ENCODE measurements around the gene TRIM67. TPM values are rescaled to one million over a fixed set of nuclear protein-coding genes. Genes with fewer than 3 reads are reported as not detected.

TRIM67 gene
- total and polyA plus RNA-seq, 9 of the 15 experiments (the other 6 are each of a cell fraction or from before 2014, with no cell fraction given), result 0.04 to 0.60 (median 0.31) TPM

DNA sequence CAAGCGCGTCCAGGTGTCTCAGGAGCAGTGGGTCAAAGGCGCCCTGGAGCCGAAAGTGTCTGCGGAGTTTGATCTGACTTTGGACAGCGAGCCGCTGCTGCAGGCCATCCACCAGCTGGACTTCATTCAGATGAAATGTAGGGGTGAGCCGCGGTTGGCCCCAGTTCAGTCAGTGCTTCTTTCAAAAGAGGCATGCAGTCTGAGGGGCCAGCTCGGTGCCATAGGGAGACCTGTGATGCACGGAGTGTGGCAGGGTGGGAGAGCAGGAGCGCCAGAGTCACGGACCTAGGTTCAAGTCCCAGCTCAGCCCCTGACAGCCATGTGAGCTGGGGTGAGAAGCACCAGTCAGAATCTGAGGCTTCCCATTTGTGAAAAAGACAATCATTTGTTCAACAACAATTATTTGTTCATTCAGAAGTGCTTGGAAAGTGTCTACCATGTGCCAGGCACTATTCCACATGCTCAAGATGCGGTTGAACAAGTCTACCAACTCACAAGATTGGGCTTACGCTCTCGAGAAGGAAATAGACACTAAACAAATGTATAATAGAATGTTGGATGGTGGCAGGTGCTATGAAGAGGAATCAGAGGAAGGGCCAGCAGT, 39.6 kb downstream of the TRIM67 start:
- ChIA-PET CTCF (ENCODE audit: low intra/inter-chr PET ratio) (no interaction called here), POLR2A (interaction anchor here (0.6 kb wide), 1 partner anchor 273 kb away, joined by 3 read pairs; no protein-coding TSS in a partner anchor)
- peak overlapping the region; percentile 71; the same call in 1 of the 2 replicates for H2AFZ ChIP-seq (ENCODE audit: low read depth, low read length)
- no peaks in the 10 kb centered on the region for H3K27me3 ChIP-seq (ENCODE audit: control insufficient read depth in 2 of 2, insufficient read depth in 2 of 2, low read length in 2 of 2)
- WGBS (ENCODE audit: insufficient coverage, low coverage, missing lambda C conversion rate), result 32% methylated on average over 16 of the region's 16 CpGs
- H3K79me2 ChIP-seq (ENCODE audit: control insufficient read depth, insufficient read depth, low read length), result no peaks in the 10 kb centered on the region
- H3K4me2 ChIP-seq (ENCODE audit: insufficient read depth, low read length), result peak overlapping the region; percentile 47
- no peak overlapping the region; the same call in 2 of the 3 replicates for H3K27ac ChIP-seq (ENCODE audit: extremely low read depth, low read depth, low read length)
- intact Hi-C loops (cut with micrococcal nuclease), result loop anchor here (5.0 kb wide), 2 partner anchors 94 to 164 kb away; no protein-coding TSS in a partner anchor
- H3K4me1 ChIP-seq (replicated peaks in 1 of 2; ENCODE audit: control insufficient read depth in 2 of 2, insufficient read depth in 2 of 2, low read length in 2 of 2), result peaks cover 39 to 44% of the 10 kb centered on the region in 2 experiments
- H3K9me3 ChIP-seq (replicated peaks; ENCODE audit: control insufficient read depth, insufficient read depth, low read depth, low read length), result no peaks in the 10 kb centered on the region
- H3K9ac ChIP-seq (ENCODE audit: insufficient read depth in 1 of 2, low read depth in 2 of 2, low read length in 2 of 2), result peak overlapping the region in 1 of 2 experiments; percentile 53; a peak in 1 of 4 replicates
- no peaks in the 10 kb centered on the region for H3K36me3 ChIP-seq (ENCODE audit: control insufficient read depth, insufficient read depth, low read length)
- ATAC-seq, result peak; percentile 6
- FAIRE-seq, result no peak
- H3K9me1 ChIP-seq (ENCODE audit: control insufficient read depth, insufficient read depth, low read length), result no peaks in the 10 kb centered on the region
- no peak overlapping the region for H3K4me3 ChIP-seq
- in situ Hi-C loops (cut with MboI), result no loop called here
- H4K20me1 ChIP-seq (replicated peaks; ENCODE audit: control insufficient read depth, insufficient read depth, low read length), result peaks cover 8% of the 10 kb centered on the region
- DNase-seq (ENCODE audit: extremely low read depth in 1 of 4, low spot score in 3 of 4), result peak in 2 of 4 experiments; percentile 22 to 41
- BruUV-seq (replicated peaks), result no TSS peak
- TF ChIP-seq ZNF551 (CRISPR knock-in tag; IDR thresholded peaks at IDR 0.05), result no peak
- TF ChIP-seq TEAD2 (tag; IDR thresholded peaks at IDR 0.05), result no peak
- no peak for TF ChIP-seq ZNF512 (tag; IDR thresholded peaks at IDR 0.05)
- TF ChIP-seq RBM14 (IDR thresholded peaks at IDR 0.05; ENCODE audit: borderline replicate concordance, insufficient read depth, low read depth, low read length), result no peak
- TF ChIP-seq FIP1L1 (IDR thresholded peaks at IDR 0.05; ENCODE audit: low read depth, low read length, poor library complexity, severe bottlenecking), result no peak
- TF ChIP-seq ZNF79 (CRISPR knock-in tag; IDR thresholded peaks at IDR 0.05; ENCODE audit: low read depth), result no peak
- TF ChIP-seq, protein P1, sequence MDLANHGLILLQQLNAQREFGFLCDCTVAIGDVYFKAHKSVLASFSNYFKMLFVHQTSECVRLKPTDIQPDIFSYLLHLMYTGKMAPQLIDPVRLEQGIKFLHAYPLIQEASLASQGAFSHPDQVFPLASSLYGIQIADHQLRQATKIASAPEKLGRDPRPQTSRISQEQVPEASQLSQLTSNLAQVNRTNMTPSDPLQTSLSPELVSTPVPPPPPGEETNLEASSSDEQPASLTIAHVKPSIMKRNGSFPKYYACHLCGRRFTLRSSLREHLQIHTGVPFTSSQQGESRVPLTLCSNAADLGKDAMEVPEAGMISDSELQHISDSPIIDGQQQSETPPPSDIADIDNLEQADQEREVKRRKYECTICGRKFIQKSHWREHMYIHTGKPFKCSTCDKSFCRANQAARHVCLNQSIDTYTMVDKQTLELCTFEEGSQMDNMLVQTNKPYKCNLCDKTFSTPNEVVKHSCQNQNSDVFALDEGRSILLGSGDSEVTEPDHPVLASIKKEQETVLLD (IDR thresholded peaks at IDR 0.05), result no peak
- TF ChIP-seq ZNF311 (CRISPR knock-in tag; IDR thresholded peaks at IDR 0.05), result no peak; the same call in 1 of the 2 replicates
- TF ChIP-seq, protein P2, sequence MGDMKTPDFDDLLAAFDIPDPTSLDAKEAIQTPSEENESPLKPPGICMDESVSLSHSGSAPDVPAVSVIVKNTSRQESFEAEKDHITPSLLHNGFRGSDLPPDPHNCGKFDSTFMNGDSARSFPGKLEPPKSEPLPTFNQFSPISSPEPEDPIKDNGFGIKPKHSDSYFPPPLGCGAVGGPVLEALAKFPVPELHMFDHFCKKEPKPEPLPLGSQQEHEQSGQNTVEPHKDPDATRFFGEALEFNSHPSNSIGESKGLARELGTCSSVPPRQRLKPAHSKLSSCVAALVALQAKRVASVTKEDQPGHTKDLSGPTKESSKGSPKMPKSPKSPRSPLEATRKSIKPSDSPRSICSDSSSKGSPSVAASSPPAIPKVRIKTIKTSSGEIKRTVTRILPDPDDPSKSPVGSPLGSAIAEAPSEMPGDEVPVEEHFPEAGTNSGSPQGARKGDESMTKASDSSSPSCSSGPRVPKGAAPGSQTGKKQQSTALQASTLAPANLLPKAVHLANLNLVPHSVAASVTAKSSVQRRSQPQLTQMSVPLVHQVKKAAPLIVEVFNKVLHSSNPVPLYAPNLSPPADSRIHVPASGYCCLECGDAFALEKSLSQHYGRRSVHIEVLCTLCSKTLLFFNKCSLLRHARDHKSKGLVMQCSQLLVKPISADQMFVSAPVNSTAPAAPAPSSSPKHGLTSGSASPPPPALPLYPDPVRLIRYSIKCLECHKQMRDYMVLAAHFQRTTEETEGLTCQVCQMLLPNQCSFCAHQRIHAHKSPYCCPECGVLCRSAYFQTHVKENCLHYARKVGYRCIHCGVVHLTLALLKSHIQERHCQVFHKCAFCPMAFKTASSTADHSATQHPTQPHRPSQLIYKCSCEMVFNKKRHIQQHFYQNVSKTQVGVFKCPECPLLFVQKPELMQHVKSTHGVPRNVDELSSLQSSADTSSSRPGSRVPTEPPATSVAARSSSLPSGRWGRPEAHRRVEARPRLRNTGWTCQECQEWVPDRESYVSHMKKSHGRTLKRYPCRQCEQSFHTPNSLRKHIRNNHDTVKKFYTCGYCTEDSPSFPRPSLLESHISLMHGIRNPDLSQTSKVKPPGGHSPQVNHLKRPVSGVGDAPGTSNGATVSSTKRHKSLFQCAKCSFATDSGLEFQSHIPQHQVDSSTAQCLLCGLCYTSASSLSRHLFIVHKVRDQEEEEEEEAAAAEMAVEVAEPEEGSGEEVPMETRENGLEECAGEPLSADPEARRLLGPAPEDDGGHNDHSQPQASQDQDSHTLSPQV (IDR thresholded peaks at IDR 0.05), result no peak
- TF ChIP-seq BRCA1 (IDR thresholded peaks at IDR 0.05), result no peak
- TF ChIP-seq BRCA1 (CRISPR knock-in tag; IDR thresholded peaks at IDR 0.05), result no peak
- TF ChIP-seq POLR2H (tag; IDR thresholded peaks at IDR 0.05; ENCODE audit: low read depth), result no peak
- TF ChIP-seq RCOR1 (IDR thresholded peaks at IDR 0.05; ENCODE audit: borderline replicate concordance in 1 of 2, low read depth in 2 of 2, low read length in 2 of 2), result no peak

Data from K562 (cell line).